Measurements from ENCODE around the gene BATF.
A peak's percentile ranks its signal among the peaks of the same experiment; 100 is the strongest.
"Not testable (repeated sequence)": the region's sequence is repeated elsewhere in the genome, so short reads cannot be mapped to it uniquely, and the experiment has no call there.

Gene BATF

DNA sequence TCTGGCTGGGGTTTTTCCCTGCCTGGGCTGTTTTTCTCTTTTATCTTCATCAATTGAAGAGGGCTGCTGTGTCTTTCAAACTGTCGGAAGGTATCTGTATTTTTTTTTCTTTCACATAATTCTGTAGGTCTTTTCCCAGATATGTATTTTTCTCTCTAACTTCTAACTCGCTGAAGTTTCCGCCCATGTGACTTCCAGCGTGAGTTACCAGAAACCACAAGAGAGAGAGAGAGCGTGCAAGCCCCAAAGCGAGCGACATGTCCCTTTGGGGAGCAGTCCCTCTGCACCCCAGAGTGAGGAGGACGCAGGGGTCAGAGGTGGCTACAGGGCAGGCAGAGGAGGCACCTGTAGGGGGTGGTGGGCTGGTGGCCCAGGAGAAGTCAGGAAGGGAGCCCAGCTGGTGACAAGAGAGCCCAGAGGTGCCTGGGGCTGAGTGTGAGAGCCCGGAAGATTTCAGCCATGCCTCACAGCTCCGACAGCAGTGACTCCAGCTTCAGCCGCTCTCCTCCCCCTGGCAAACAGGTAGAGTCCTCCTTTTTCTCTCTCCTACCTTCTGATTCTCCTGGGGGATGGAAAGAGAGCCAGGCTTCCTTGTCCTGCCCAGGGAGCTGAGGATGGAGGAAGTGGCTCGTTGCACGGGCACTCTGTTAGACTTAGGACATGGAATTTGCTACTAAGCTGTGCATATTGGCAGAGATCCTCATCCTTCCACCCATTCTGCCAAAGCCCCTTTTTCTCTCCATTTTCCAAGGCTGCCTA, at the start of gene BATF:
Gene BATF (plus strand): TSS at position 246 of the 759 bp plus-strand sequence. CDS start 214 bp downstream, at position 460.
- Histone ChIP-seq H3K4me1 (ENCODE audit: control insufficient read depth, low read depth, low read length) (no peaks in the 10 kb centered on the region), H3K4me3 (ENCODE audit: low read length) (no peak within 1 kb of the TSS), H3K36me3 (ENCODE audit: control insufficient read depth, low read depth, low read length) (no peaks in the 10 kb centered on the region), H3K9me3 (ENCODE audit: control insufficient read depth, low read depth, low read length) (no peaks in the 10 kb centered on the region), H3K27me3 (ENCODE audit: control insufficient read depth, insufficient read depth, low read length) (no peaks in the 10 kb centered on the region), H3K9ac (ENCODE audit: low read length) (no peak within 1 kb of the TSS), H3K27ac (ENCODE audit: low read length) (no peak within 1 kb of the TSS)

GRCh38 chr14:75474127-75474526, 48.1 kb upstream of the BATF start:
- H3K27me3 ChIP-seq (ENCODE audit: control insufficient read depth, insufficient read depth, low read length); H3K27ac ChIP-seq (ENCODE audit: low read length); H3K4me3 ChIP-seq (ENCODE audit: low read length); H3K9ac ChIP-seq (ENCODE audit: low read length); H3K4me1 ChIP-seq (ENCODE audit: control insufficient read depth, low read depth, low read length); H3K9me3 ChIP-seq (ENCODE audit: control insufficient read depth, low read depth, low read length): not testable (repeated sequence)
- peaks cover 12% of the 10 kb centered on the region for H3K36me3 ChIP-seq (ENCODE audit: control insufficient read depth, low read depth, low read length)

GRCh38 chr14:75476274-75476995, 45.8 kb upstream of the BATF start:
- Histone ChIP-seq H3K36me3 (ENCODE audit: control insufficient read depth, low read depth, low read length) (peaks cover 10% of the 10 kb centered on the region), H3K27me3 (ENCODE audit: control insufficient read depth, insufficient read depth, low read length) (no peaks in the 10 kb centered on the region), H3K9ac (ENCODE audit: low read length) (no peak overlapping the region), H3K27ac (ENCODE audit: low read length) (no peak overlapping the region), H3K4me1 (ENCODE audit: control insufficient read depth, low read depth, low read length) (peaks cover 14% of the 10 kb centered on the region), H3K4me3 (ENCODE audit: low read length) (no peak overlapping the region), H3K9me3 (ENCODE audit: control insufficient read depth, low read depth, low read length) (no peaks in the 10 kb centered on the region)

DNA sequence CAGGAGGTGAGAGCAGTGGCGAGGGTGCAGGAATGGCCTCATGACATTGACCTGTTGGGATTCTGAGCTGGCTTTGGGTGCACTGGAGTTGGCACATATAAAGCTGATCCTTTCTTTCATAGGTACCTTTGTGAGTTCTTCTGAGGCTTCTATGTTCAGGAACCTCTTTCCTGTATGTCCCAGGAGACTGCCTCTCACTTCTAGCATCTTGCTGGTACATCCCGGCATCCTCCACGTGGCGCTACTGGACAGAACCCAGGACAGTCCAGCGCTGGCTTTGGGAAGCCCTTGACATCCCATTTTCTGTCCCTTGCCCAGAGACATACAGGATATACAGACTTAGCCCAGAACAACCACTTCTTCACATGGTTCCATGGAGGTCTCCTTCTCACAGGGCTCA, 44.4 kb upstream of the BATF start:
- no peaks in the 10 kb centered on the region for H3K27me3 ChIP-seq (ENCODE audit: control insufficient read depth, insufficient read depth, low read length)
- H3K36me3 ChIP-seq (ENCODE audit: control insufficient read depth, low read depth, low read length), result no peaks in the 10 kb centered on the region
- no peak overlapping the region for H3K9ac ChIP-seq (ENCODE audit: low read length)
- no peak overlapping the region for H3K4me3 ChIP-seq (ENCODE audit: low read length)
- no peak overlapping the region for H3K27ac ChIP-seq (ENCODE audit: low read length)
- H3K4me1 ChIP-seq (ENCODE audit: control insufficient read depth, low read depth, low read length), result peaks cover 14% of the 10 kb centered on the region
- no peaks in the 10 kb centered on the region for H3K9me3 ChIP-seq (ENCODE audit: control insufficient read depth, low read depth, low read length)

GRCh38 chr14:75479770-75480600, 42.3 kb upstream of the BATF start:
- H3K27ac ChIP-seq (ENCODE audit: low read length), result no peak overlapping the region
- peaks cover 14% of the 10 kb centered on the region for H3K4me1 ChIP-seq (ENCODE audit: control insufficient read depth, low read depth, low read length)
- no peaks in the 10 kb centered on the region for H3K36me3 ChIP-seq (ENCODE audit: control insufficient read depth, low read depth, low read length)
- no peaks in the 10 kb centered on the region for H3K27me3 ChIP-seq (ENCODE audit: control insufficient read depth, insufficient read depth, low read length)
- H3K4me3 ChIP-seq (ENCODE audit: low read length), result no peak overlapping the region
- H3K9ac ChIP-seq (ENCODE audit: low read length), result peak overlapping the region; percentile 2
- H3K9me3 ChIP-seq (ENCODE audit: control insufficient read depth, low read depth, low read length), result no peaks in the 10 kb centered on the region

DNA sequence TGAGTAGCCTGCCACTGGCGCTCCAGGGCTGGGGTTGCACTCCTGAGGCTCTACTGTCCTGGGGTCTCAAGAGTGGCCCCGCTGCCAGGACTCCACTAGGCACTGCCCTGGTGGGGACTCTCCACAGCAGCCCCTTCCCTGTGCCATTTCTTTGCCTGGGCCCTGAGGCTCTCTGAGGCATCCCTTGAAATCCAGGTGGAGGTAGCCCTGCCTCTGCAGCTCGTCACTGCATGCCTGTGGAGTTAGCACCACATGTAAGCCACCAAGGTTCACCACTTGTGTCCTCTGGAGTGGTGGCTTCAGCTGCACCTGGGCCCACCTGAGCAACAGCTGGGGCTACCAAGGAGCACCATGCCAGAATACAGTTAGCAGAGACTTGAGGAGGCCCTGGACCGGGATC, 39.9 kb upstream of the BATF start:
- Histone ChIP-seq H3K4me1 (ENCODE audit: control insufficient read depth, low read depth, low read length) (peaks cover 6% of the 10 kb centered on the region), H3K9ac (ENCODE audit: low read length) (no peak overlapping the region), H3K4me3 (ENCODE audit: low read length) (no peak overlapping the region)

GRCh38 chr14:75484711-75485429, 37.4 kb upstream of the BATF start:
- no peak overlapping the region for H3K27ac ChIP-seq (ENCODE audit: low read length)
- H3K4me3 ChIP-seq (ENCODE audit: low read length), result no peak overlapping the region
- no peaks in the 10 kb centered on the region for H3K9me3 ChIP-seq (ENCODE audit: control insufficient read depth, low read depth, low read length)
- H3K9ac ChIP-seq (ENCODE audit: low read length), result no peak overlapping the region
- H3K27me3 ChIP-seq (ENCODE audit: control insufficient read depth, insufficient read depth, low read length), result no peaks in the 10 kb centered on the region
- no peaks in the 10 kb centered on the region for H3K36me3 ChIP-seq (ENCODE audit: control insufficient read depth, low read depth, low read length)
- peaks cover 6% of the 10 kb centered on the region for H3K4me1 ChIP-seq (ENCODE audit: control insufficient read depth, low read depth, low read length)

More for the DNA sequence above, 39.9 kb upstream of the BATF start:
- H3K36me3 ChIP-seq (ENCODE audit: control insufficient read depth, low read depth, low read length), result no peaks in the 10 kb centered on the region
- H3K27me3 ChIP-seq (ENCODE audit: control insufficient read depth, insufficient read depth, low read length), result no peaks in the 10 kb centered on the region
- no peaks in the 10 kb centered on the region for H3K9me3 ChIP-seq (ENCODE audit: control insufficient read depth, low read depth, low read length)
- no peak overlapping the region for H3K27ac ChIP-seq (ENCODE audit: low read length)

GRCh38 chr14:75486318-75486717, 36.0 kb upstream of the BATF start:
- no peak overlapping the region for H3K27ac ChIP-seq (ENCODE audit: low read length)
- no peak overlapping the region for H3K9ac ChIP-seq (ENCODE audit: low read length)
- no peaks in the 10 kb centered on the region for H3K36me3 ChIP-seq (ENCODE audit: control insufficient read depth, low read depth, low read length)
- H3K4me1 ChIP-seq (ENCODE audit: control insufficient read depth, low read depth, low read length), result no peaks in the 10 kb centered on the region
- no peak overlapping the region for H3K4me3 ChIP-seq (ENCODE audit: low read length)
- no peaks in the 10 kb centered on the region for H3K27me3 ChIP-seq (ENCODE audit: control insufficient read depth, insufficient read depth, low read length)
- no peaks in the 10 kb centered on the region for H3K9me3 ChIP-seq (ENCODE audit: control insufficient read depth, low read depth, low read length)

- no peaks in the 10 kb centered on the region for H3K4me1 ChIP-seq (ENCODE audit: control insufficient read depth, low read depth, low read length)
- H3K4me3 ChIP-seq (ENCODE audit: low read length), result no peak overlapping the region
- H3K27ac ChIP-seq (ENCODE audit: low read length), result no peak overlapping the region
These were observed 35.1 kb upstream of the BATF start for GRCh38 chr14:75487155-75487671.

DNA sequence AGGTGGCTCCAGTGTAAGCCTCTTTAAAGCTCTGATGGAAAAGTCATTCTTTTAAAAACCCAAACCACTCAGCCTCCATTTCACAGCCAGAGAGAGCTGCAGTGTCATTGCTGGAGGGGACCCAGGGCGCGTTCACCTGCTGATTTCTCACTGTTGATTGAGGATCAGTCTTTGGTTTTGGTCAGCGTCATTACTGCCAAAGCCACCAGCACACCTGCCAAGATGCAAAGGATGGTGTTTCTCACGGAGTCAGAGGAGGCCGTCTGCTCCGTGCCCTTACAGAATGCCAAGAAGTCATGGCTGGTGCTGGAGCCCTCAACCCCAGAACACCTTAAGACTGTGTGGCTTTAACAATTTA, 32.8 kb upstream of the BATF start:
- Histone ChIP-seq H3K9ac (ENCODE audit: low read length) (no peak overlapping the region), H3K27me3 (ENCODE audit: control insufficient read depth, insufficient read depth, low read length) (no peaks in the 10 kb centered on the region), H3K9me3 (ENCODE audit: control insufficient read depth, low read depth, low read length) (no peaks in the 10 kb centered on the region), H3K4me3 (ENCODE audit: low read length) (no peak overlapping the region), H3K4me1 (ENCODE audit: control insufficient read depth, low read depth, low read length) (no peaks in the 10 kb centered on the region), H3K36me3 (ENCODE audit: control insufficient read depth, low read depth, low read length) (no peaks in the 10 kb centered on the region), H3K27ac (ENCODE audit: low read length) (no peak overlapping the region)

More at GRCh38 chr14:75487155-75487671, 35.1 kb upstream of the BATF start:
- H3K36me3 ChIP-seq (ENCODE audit: control insufficient read depth, low read depth, low read length), result no peaks in the 10 kb centered on the region
- H3K9ac ChIP-seq (ENCODE audit: low read length), result no peak overlapping the region
- no peaks in the 10 kb centered on the region for H3K9me3 ChIP-seq (ENCODE audit: control insufficient read depth, low read depth, low read length)
- H3K27me3 ChIP-seq (ENCODE audit: control insufficient read depth, insufficient read depth, low read length), result no peaks in the 10 kb centered on the region

All from iPS-18a (cell line).